Sigmoid colon (tissue), 4 donors: ENCODE results near the gene MCRS1.

ENCODE experiments used
- POLR2A ChIP-seq, 2 donors: fragments of 450-650 bp; IDR thresholded peaks; one replicate each; pipeline ENCODE4 v1.6.1; 2016; ENCODE audit warnings: antibody characterized with exemption in 2 of 2, mild to moderate bottlenecking in 2 of 2, moderate library complexity in 2 of 2
- POLR2AphosphoS5 ChIP-seq, 4 donors: sonication (generic); formaldehyde crosslinking; IDR thresholded peaks; one replicate each; pipeline ENCODE4 v1.6.1; 2017; ENCODE audit warnings: antibody characterized with exemption in 4 of 4

DNA sequence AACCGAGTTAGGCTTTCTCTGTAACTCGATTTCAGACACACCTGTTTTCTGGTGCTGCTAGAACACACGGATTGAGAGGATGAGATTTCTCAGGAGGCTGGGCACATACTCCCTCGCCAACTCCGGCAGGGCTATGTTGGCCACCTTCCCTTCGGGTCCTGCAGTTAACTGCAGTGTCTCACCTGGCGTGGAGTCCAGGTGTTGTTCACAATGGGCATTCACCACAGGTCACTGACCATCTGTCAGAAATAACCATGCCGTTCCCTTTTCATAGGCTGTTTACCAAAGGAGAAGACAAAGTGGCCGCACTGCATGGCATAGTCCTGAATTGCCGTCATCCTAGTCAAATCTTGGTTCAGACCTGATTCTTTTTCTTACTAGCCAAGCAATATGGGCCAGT is 34.6 kb downstream of the MCRS1 start:
- TF ChIP-seq POLR2A (IDR thresholded peaks at IDR 0.05) (no peak), POLR2AphosphoS5 (IDR thresholded peaks at IDR 0.05) (no peak)
